Upper lobe of left lung (tissue), 6 donors: ENCODE results near the gene BCAM. TPM values are rescaled to one million over a fixed set of nuclear protein-coding genes. Genes with fewer than 3 reads are reported as not detected.

ENCODE experiments used
- ATAC-seq, 2 donors: fragments of 200-7000 bp; cut with Tn5 transposase; one replicate each; pipeline ENCODE4 v1.9.1; 2022; ENCODE audit warnings: mild to moderate bottlenecking in 2 of 2, moderate library complexity in 2 of 2; ENCODE audit not compliant: low FRiP score in 2 of 2
- DNase-seq, 2 donors: peaks; one replicate each; pipeline ENCODE4 v3.0.0-alpha.2; 2019 to 2020
- H3K27ac ChIP-seq, 4 donors: fragments of 200-600 bp; sonication (generic); one replicate each; pipeline ENCODE4 v1.5.1; 2016 to 2019
- H3K27me3 ChIP-seq, 4 donors: fragments of 200-600 bp; sonication (generic); one replicate each; pipeline ENCODE4 v1.5.1; 2017 to 2019
- H3K36me3 ChIP-seq, 4 donors: fragments of 200-600 bp; sonication (generic); one replicate each; pipeline ENCODE4 v1.5.1; 2016 to 2019
- H3K4me1 ChIP-seq, 4 donors: fragments of 200-600 bp; sonication (generic); one replicate each; pipeline ENCODE4 v1.5.1; 2018 to 2019
- H3K4me3 ChIP-seq, 4 donors: fragments of 200-600 bp; sonication (generic); one replicate each; pipeline ENCODE4 v1.5.1; 2017 to 2019; ENCODE audit warnings: mild to moderate bottlenecking in 2 of 4, moderate library complexity in 1 of 4
- H3K9me3 ChIP-seq, 4 donors: fragments of 200-600 bp; sonication (generic); one replicate each; pipeline ENCODE4 v1.5.1; 2018 to 2019
- EP300 ChIP-seq, 4 donors: sonication (generic); formaldehyde crosslinking; IDR thresholded peaks; one replicate each; pipeline ENCODE4 v1.5.1; 2017; ENCODE audit warnings: antibody characterized with exemption in 4 of 4, control low read depth in 2 of 4
- POLR2A ChIP-seq, 4 donors: fragments of 450-650 bp; IDR thresholded peaks; one replicate each; pipeline ENCODE4 v1.5.1; 2016 to 2017; ENCODE audit warnings: antibody characterized with exemption in 4 of 4, mild to moderate bottlenecking in 2 of 4
- POLR2AphosphoS5 ChIP-seq, 2 donors: sonication (generic); formaldehyde crosslinking; IDR thresholded peaks; one replicate each; pipeline ENCODE4 v1.5.1; 2017; ENCODE audit warnings: antibody characterized with exemption in 2 of 2
- WGBS, 2 donors: methylation state at CpG; one replicate each; pipeline ENCODE4 v1.1.5; 2017 to 2018; 5-methylcytosine and 5-hydroxymethylcytosine counted together
- small RNA-seq, 4 donors: library from RNA; depleted of rRNA; stranded (forward); fragments of <200 nt; gene quantifications; one replicate each; pipeline ENCODE3, GENCODE V24; 2016
- total RNA-seq, 6 donors: library from RNA; depleted of rRNA in 4 of 6; stranded (reverse); fragments of >200 nt in 4 of 6; gene quantifications; one replicate each; pipeline versions ENCODE4 v1.1.0 to v1.2.1, GENCODE V29; 2016 to 2021
- TF ChIP-seq, protein P1 (sequence below), 6 experiments: fragments of 450-650 bp in 4 of 6; fragments of 200-600 bp in 2 of 6; sonication (generic) in 2 of 6; IDR thresholded peaks; one replicate each; pipeline ENCODE4 v1.5.1; 2016 to 2019; ENCODE audit warnings: antibody characterized with exemption in 6 of 6
- donor health status: DM: no; HTN: no; CAD: no; lungs with moderate emphysema.
- donor health status: DM: no; HTN: yes; CAD: no; lungs with severe emphysema.

The BCAM gene
- total RNA-seq, 6 donors from 2014 or later: 246 to 557 (median 274) TPM

DNA sequence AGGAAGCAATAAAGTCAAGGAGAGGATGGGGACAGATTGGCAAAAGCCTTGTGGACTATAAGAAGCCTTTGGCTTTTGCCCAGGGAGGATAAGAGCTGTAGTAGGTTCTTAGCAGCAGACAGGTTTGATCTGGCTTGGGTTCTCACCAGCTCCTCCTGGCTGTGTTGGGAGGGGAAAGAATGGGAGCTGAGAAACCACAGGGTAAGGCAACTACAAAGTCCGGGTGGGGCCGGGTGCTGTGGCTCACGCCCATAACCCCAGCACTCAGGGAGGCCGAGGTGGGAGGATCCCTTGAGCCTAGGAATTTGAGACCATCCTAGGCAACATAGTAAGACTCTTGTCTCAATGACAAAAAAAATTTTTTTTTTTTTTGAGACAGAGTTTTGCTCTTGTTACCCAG lies 57.8 kb downstream of the BCAM start:
- Histone ChIP-seq H3K27me3 (no peaks in the 10 kb centered on the region), H3K4me1 (peaks cover 0 to 6% (median 0%) of the 10 kb centered on the region in 4 donors), H3K4me3 (no peak overlapping the region), H3K27ac (no peak overlapping the region), H3K36me3 (peaks cover 6 to 45% (median 17%) of the 10 kb centered on the region in 4 donors), H3K9me3 (no peaks in the 10 kb centered on the region)
- 54 to 84% methylated on average over 4 of the region's 4 CpGs for WGBS, 2 donors
- DNase-seq: peak in 1 of 2 donors; percentile 35
- TF ChIP-seq, protein P1, sequence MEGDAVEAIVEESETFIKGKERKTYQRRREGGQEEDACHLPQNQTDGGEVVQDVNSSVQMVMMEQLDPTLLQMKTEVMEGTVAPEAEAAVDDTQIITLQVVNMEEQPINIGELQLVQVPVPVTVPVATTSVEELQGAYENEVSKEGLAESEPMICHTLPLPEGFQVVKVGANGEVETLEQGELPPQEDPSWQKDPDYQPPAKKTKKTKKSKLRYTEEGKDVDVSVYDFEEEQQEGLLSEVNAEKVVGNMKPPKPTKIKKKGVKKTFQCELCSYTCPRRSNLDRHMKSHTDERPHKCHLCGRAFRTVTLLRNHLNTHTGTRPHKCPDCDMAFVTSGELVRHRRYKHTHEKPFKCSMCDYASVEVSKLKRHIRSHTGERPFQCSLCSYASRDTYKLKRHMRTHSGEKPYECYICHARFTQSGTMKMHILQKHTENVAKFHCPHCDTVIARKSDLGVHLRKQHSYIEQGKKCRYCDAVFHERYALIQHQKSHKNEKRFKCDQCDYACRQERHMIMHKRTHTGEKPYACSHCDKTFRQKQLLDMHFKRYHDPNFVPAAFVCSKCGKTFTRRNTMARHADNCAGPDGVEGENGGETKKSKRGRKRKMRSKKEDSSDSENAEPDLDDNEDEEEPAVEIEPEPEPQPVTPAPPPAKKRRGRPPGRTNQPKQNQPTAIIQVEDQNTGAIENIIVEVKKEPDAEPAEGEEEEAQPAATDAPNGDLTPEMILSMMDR (IDR thresholded peaks at IDR 0.05): no peak
- no peak for TF ChIP-seq EP300 (IDR thresholded peaks at IDR 0.05)
- TF ChIP-seq POLR2A (IDR thresholded peaks at IDR 0.05): no peak
- TF ChIP-seq POLR2AphosphoS5 (IDR thresholded peaks at IDR 0.05): no peak
- peak in 1 of 2 donors; percentile 41 for ATAC-seq

DNA sequence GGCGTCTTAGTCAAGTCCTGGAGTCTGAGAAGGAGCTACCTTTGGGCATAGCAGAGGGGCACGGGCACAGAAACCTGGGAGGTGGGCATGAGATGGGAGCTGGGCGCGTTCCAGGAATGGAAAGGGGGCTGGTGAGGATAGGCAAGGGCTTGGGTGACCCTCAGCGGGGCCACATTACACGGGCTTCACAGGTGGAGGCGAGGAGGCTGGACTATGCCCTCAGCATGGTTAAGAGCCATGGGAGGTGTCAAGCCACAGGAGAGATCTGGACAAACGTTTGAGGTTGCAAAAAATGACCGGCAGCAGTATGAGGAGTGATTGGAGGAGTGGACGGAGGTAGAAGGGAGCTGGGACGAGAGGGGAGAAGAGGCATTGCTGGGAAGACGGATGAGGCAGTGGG lies 58.7 kb downstream of the BCAM start:
- Histone ChIP-seq H3K27ac (peak overlapping the region in 1 of 4 donors; percentile 77), H3K36me3 (peaks cover 12 to 54% (median 25%) of the 10 kb centered on the region in 4 donors), H3K27me3 (no peaks in the 10 kb centered on the region), H3K4me1 (peaks cover 0 to 6% (median 0%) of the 10 kb centered on the region in 4 donors), H3K9me3 (no peaks in the 10 kb centered on the region), H3K4me3 (no peak overlapping the region)
- no peak for TF ChIP-seq POLR2A (IDR thresholded peaks at IDR 0.05)
- no peak for TF ChIP-seq EP300 (IDR thresholded peaks at IDR 0.05)
- TF ChIP-seq POLR2AphosphoS5 (IDR thresholded peaks at IDR 0.05): no peak
- TF ChIP-seq, protein P1 (IDR thresholded peaks at IDR 0.05): no peak
- 83 to 92% methylated on average over 12 of the region's 12 CpGs for WGBS, 2 donors
- DNase-seq: no peak
- ATAC-seq: no peak

DNA sequence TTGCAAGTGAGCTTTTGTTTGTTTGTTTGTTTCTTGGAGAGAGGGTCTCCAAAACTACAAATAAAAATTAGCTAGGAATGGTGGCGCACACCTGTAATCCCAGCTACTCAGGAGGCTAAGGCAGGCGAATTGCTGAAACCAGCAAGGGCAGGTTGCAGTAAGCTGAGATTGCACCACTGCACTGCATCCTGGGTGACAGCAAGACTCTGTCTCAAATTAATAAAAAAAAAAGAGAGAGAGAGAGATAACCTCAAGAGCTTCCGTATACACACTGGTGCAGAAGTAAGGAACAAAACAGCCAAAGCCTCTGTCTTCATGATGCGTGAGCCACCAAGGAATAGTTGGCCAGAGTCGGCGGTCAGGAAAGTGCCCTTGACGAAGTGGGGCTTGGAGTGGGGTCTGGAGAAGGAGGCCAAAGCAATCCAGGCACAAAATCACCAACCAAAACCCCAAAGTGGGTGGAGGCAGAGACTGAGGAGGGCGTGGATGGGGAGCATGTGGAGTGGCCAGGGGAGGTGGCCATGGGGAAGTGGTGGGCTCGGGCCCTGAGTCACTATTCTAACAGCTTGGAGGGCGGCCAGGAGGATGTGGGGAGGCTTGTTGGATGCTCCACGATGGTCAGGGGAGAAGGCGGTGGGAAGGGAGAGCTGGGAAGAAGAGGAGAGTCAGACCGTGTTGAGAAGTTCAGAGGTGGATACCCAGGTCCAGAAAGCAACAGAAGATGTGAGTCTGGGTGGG lies 61.0 kb downstream of the BCAM start:
- peaks cover 0 to 6% (median 0%) of the 10 kb centered on the region in 4 donors for H3K4me1 ChIP-seq
- 62 to 68% methylated on average over 13 of the region's 13 CpGs for WGBS, 2 donors
- DNase-seq: peak in 1 of 2 donors; percentile 65
- ATAC-seq: peak; percentile 60 to 62
- TF ChIP-seq, protein P1 (IDR thresholded peaks at IDR 0.05): no peak
- no peak for TF ChIP-seq EP300 (IDR thresholded peaks at IDR 0.05)
- TF ChIP-seq POLR2AphosphoS5 (IDR thresholded peaks at IDR 0.05): no peak
- TF ChIP-seq POLR2A (IDR thresholded peaks at IDR 0.05): no peak
- no peaks in the 10 kb centered on the region for H3K9me3 ChIP-seq
- H3K27me3 ChIP-seq: no peaks in the 10 kb centered on the region
- H3K36me3 ChIP-seq: peaks cover 24 to 76% (median 45%) of the 10 kb centered on the region in 4 donors
- H3K27ac ChIP-seq: peak overlapping the region; percentile 44 to 68 (median 50)
- H3K4me3 ChIP-seq: no peak overlapping the region

Small RNA genes within 50 kb of the gene (small RNA-seq; reads per million reads assigned to genes)
- 0 reads per million in 4 donors for gene RF00156

Other genes with a start within 250 kb of the BCAM start
- gene IGSF23, start 195.5 kb upstream of the BCAM start, total RNA-seq: not detected
- gene PVR, start 165.2 kb upstream of the BCAM start, total RNA-seq: 10 to 100 TPM; 40.5 to 89.7 (median 44.2) TPM
- 10 to 100 TPM in 2 of 6 donors, 1 to 10 TPM in 4; 2.8 to 13.6 (median 7.2) TPM for gene CEACAM19, start 137.6 kb upstream of the BCAM start, total RNA-seq
- gene CEACAM16, start 110.0 kb upstream of the BCAM start, total RNA-seq: not detected
- 100 to 1,000 TPM in 2 of 6 donors, 10 to 100 TPM in 4; 31.1 to 114 (median 71.6) TPM for gene BCL3, start 60.4 kb upstream of the BCAM start, total RNA-seq
- gene CBLC, start 31.2 kb upstream of the BCAM start, total RNA-seq: 10 to 100 TPM in 1 of 6 donors, 1 to 10 TPM in 5; 2.9 to 10.5 (median 4.5) TPM
- 100 to 1,000 TPM in 4 of 6 donors, 10 to 100 TPM in 2; 52.2 to 152 (median 109) TPM for gene NECTIN2, start 37.2 kb downstream of the BCAM start, total RNA-seq
- gene TOMM40, start 82.2 kb downstream of the BCAM start, total RNA-seq: 10 to 100 TPM; 26.6 to 88.3 (median 58.1) TPM
- gene APOE, start 96.7 kb downstream of the BCAM start, total RNA-seq: 1,000 to 10,000 TPM in 2 of 6 donors, 100 to 1,000 TPM in 4; 256 to 1,773 (median 644) TPM
- 100 to 1,000 TPM; 186 to 754 (median 527) TPM for gene APOC1, start 105.5 kb downstream of the BCAM start, total RNA-seq
- gene APOC4, start 133.1 kb downstream of the BCAM start, total RNA-seq: 1 to 10 TPM in 1 of 6 donors, under 1 TPM in 1, not detected in 4; 0.49 to 2.7 TPM
- gene APOC2, start 136.9 kb downstream of the BCAM start, total RNA-seq: 10 to 100 TPM in 5 of 6 donors, under 1 TPM in 1; 0.98 to 50.0 (median 22.8) TPM
- 100 to 1,000 TPM in 3 of 6 donors, 10 to 100 TPM in 3; 53.4 to 139 (median 99.6) TPM for gene CLPTM1, start 146.3 kb downstream of the BCAM start, total RNA-seq
- gene RELB, start 192.4 kb downstream of the BCAM start, total RNA-seq: 10 to 100 TPM in 3 of 6 donors, 1 to 10 TPM in 3; 4.0 to 31.1 (median 18.1) TPM
- 100 to 1,000 TPM in 1 of 6 donors, 10 to 100 TPM in 5; 38.0 to 295 (median 71.6) TPM for gene CLASRP, start 229.9 kb downstream of the BCAM start, total RNA-seq